B cell (primary cell): ENCODE measurements around the gene TIAM2.

Source experiments
- EZH2 ChIP-seq: IDR thresholded peaks from 2 replicates; pipeline ENCODE4 v1.6.1; 2012; ENCODE audit warnings: borderline replicate concordance, low read depth, mild to moderate bottlenecking, moderate library complexity, low read length; ENCODE audit not compliant: insufficient read depth, poor library complexity, severe bottlenecking
- TF ChIP-seq, protein P1 (sequence below): fragments of 200-600 bp; IDR thresholded peaks from one replicate; pipeline ENCODE4 v1.8.0; 2022; ENCODE audit warnings: antibody characterized with exemption, mild to moderate bottlenecking

DNA sequence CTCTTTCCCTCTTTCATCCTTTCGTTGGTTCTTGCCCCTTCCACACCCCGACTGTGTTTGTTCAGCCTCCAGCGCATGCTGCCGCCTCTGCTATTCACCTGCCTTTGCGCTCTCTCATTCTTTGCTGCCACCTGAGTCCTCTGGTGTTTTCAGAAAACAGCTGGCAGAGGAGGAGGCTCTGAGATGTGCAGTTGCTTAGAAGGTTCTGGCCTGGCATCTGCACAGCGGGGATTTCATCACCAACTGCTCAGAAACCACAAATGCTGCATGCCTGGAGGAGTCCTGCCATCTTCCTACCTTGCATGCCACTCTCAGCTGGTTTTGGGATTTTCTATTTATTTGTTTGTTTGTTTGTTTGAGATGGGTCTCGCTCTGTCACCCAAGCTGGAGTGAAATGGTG is 229.5 kb downstream of the TIAM2 start:
- TF ChIP-seq EZH2 = no peak
- TF ChIP-seq, protein P1, sequence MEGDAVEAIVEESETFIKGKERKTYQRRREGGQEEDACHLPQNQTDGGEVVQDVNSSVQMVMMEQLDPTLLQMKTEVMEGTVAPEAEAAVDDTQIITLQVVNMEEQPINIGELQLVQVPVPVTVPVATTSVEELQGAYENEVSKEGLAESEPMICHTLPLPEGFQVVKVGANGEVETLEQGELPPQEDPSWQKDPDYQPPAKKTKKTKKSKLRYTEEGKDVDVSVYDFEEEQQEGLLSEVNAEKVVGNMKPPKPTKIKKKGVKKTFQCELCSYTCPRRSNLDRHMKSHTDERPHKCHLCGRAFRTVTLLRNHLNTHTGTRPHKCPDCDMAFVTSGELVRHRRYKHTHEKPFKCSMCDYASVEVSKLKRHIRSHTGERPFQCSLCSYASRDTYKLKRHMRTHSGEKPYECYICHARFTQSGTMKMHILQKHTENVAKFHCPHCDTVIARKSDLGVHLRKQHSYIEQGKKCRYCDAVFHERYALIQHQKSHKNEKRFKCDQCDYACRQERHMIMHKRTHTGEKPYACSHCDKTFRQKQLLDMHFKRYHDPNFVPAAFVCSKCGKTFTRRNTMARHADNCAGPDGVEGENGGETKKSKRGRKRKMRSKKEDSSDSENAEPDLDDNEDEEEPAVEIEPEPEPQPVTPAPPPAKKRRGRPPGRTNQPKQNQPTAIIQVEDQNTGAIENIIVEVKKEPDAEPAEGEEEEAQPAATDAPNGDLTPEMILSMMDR = no peak
